K562 (cell line): ENCODE measurements around the gene TBXAS1. TPM values are rescaled to one million over a fixed set of nuclear protein-coding genes. Genes with fewer than 3 reads are reported as not detected.

Experiments
- CBX1 ChIP-seq: sonication (generic); IDR thresholded peaks from 2 replicates; pipeline ENCODE4 v1.6.1; 2016; ENCODE audit warnings: antibody characterized with exemption, low read depth, mild to moderate bottlenecking
- CREB3 ChIP-seq: fragments of 450-650 bp; conservative IDR thresholded peaks from 2 replicates; pipeline ENCODE4 v1.6.1; 2016; ENCODE audit warnings: missing genetic modification characterization, low read depth, mild to moderate bottlenecking, missing compliant biosample characterization, moderate library complexity
- DACH1 ChIP-seq: fragments of 450-650 bp; IDR thresholded peaks from 2 replicates; pipeline ENCODE4 v1.6.1; 2018; ENCODE audit not compliant: partially characterized antibody
- EHMT2 ChIP-seq: fragments of 450-650 bp; IDR thresholded peaks from 2 replicates; pipeline ENCODE4 v1.6.1; 2018; ENCODE audit warnings: antibody characterized with exemption
- FOS ChIP-seq: IDR thresholded peaks from 3 replicates; pipeline ENCODE4 v1.6.1; 2011; ENCODE audit not compliant: insufficient read length; ENCODE audit errors: extremely low read depth
- MGA ChIP-seq: fragments of 450-650 bp; IDR thresholded peaks from 2 replicates; pipeline ENCODE4 v1.6.1; 2016; ENCODE audit warnings: mild to moderate bottlenecking, moderate library complexity
- MYNN ChIP-seq, 2 experiments: sonication (generic); formaldehyde crosslinking in 1 of 2; IDR thresholded peaks; 2 replicates each; pipeline versions ENCODE4 v1.5.0 to v1.6.1; 2016 to 2020; ENCODE audit warnings: antibody characterized with exemption in 1 of 2, missing genetic modification reagents in 1 of 2
- NELFE ChIP-seq: IDR thresholded peaks from 2 replicates; pipeline ENCODE4 v1.6.1; 2011; ENCODE audit warnings: mild to moderate bottlenecking; ENCODE audit not compliant: insufficient read depth, insufficient read length
- NUFIP1 ChIP-seq: fragments of 450-650 bp; IDR thresholded peaks from 2 replicates; pipeline ENCODE4 v1.6.1; 2018; ENCODE audit not compliant: partially characterized antibody
- SMARCC2 ChIP-seq: fragments of 450-650 bp; IDR thresholded peaks from 2 replicates; pipeline ENCODE4 v1.6.1; 2017; ENCODE audit warnings: antibody characterized with exemption, moderate library complexity, mild to moderate bottlenecking, low read depth
- SRSF7 ChIP-seq: fragments of 200-400 bp; formaldehyde crosslinking; optimal IDR thresholded peaks from 2 replicates; pipeline ENCODE3; 2017; ENCODE audit warnings: mild to moderate bottlenecking, low read depth, low read length
- TAL1 ChIP-seq: fragments of 450-650 bp; IDR thresholded peaks from 2 replicates; pipeline ENCODE4 v1.6.1; 2016; ENCODE audit warnings: mild to moderate bottlenecking
- ZNF232 ChIP-seq: sonication (generic); formaldehyde crosslinking; IDR thresholded peaks from 2 replicates; pipeline ENCODE4 v1.8.0; 2022; ENCODE audit warnings: mild to moderate bottlenecking, missing genetic modification reagents
- ZNF324 ChIP-seq: fragments of 250-450 bp; sonication (Bioruptor Pico); IDR thresholded peaks from 2 replicates; pipeline ENCODE4 v1.4.0; 2020; ENCODE audit warnings: mild to moderate bottlenecking
- polyA plus RNA-seq, 8 experiments: library from polyadenylated mRNA; depleted of rRNA in 4 of 8; stranded (reverse) in 5 of 8; unstranded in 3 of 8; fragments of >200 nt; fragmentation: Nextera tagmentation in 2 of 8; fragmentation: Illumina TruSeq in 1 of 8; extraction: Ambion mirVana in 2 of 8; extraction: Trizol in 1 of 8; gene quantifications; 2 replicates each; pipeline versions ENCODE4 v1.2.1 to v1.2.3, GENCODE V29; 2011 to 2014; ENCODE audit warnings: inconsistent platforms in 1 of 8, missing spikeins in 1 of 8
- total RNA-seq, 7 experiments: library from RNA; depleted of rRNA in 6 of 7; stranded (reverse); fragments of >200 nt in 6 of 7; fragmentation: Illumina TruSeq in 2 of 7; extraction: Trizol in 2 of 7; gene quantifications; 2 replicates each; pipeline versions ENCODE4 v1.2.1 to v1.2.3, GENCODE V29; 2011 to 2021; ENCODE audit warnings: low replicate concordance in 1 of 7
- TF ChIP-seq, protein P1 (sequence below), 2 experiments: fragments of 450-650 bp in 1 of 2; sonication (generic) in 1 of 2; formaldehyde crosslinking; conservative IDR thresholded peaks; 2 replicates each; pipeline versions ENCODE4 v1.4.0 to v1.8.1; 2020 to 2022; ENCODE audit warnings: mild to moderate bottlenecking in 1 of 2, missing genetic modification reagents in 1 of 2

Gene TBXAS1
- total and polyA plus RNA-seq, 9 of the 15 experiments (the other 6 are each of a cell fraction or from before 2014, with no cell fraction given): 1.1 to 8.3 (median 1.9) TPM

DNA sequence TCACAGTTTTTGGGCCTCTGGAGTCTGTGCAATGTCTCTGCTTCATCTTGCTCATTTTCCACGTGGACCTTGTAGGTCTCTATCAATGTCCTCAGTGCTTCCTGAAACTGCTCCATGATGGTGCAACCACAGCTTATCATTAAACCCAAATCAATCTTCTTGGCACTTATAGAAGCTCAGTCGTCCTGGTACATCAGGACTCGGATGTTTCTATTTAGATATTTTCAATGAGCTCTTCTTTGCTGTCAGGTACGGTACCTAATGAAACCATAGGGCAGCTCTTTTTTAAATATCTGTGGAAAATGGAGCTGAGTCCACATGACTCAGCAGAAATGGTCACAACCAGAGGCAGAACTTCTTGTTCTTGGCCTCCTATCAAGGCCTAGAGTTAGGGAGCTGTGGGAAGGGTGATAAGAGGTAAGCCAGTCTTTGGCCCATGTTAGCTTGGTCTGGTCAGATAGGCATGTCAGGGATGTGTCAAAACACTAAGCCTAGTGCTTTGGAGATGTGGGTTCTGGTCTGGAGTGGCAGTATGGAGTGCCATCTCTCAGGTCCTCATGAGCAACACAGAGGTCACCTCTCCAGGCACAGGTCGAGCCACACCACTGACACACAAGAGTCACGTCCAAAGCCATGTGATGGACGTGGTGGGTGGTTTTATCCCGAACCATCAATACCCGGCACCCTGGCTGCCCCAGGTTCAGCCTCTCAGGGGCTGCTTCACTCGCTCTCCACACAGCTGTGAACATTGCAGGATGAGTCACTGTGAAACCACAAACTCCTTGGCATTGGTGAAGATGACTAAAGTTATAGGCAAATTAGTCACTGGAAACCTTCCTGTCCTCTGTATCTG is 87.0 kb downstream of the TBXAS1 start (continued):
- TF ChIP-seq MGA (peak; percentile 96), ZNF232 (CRISPR knock-in tag) (no peak), SRSF7 (no peak), SMARCC2 (peak; percentile 89), DACH1 (peak; percentile 86), NELFE (no peak), CREB3 (tag) (peak; percentile 95), CBX1 (no peak), TAL1 (peak; percentile 95), FOS (peak; percentile 74), MYNN (IDR thresholded peaks at IDR 0.05) (peak; percentile 92), MYNN (CRISPR knock-in tag; IDR thresholded peaks at IDR 0.05) (no peak), EHMT2 (peak; percentile 93), NUFIP1 (peak; percentile 86), ZNF324 (CRISPR knock-in tag) (peak; percentile 52; the same call in 1 of the 2 replicates)
- TF ChIP-seq, protein P1, sequence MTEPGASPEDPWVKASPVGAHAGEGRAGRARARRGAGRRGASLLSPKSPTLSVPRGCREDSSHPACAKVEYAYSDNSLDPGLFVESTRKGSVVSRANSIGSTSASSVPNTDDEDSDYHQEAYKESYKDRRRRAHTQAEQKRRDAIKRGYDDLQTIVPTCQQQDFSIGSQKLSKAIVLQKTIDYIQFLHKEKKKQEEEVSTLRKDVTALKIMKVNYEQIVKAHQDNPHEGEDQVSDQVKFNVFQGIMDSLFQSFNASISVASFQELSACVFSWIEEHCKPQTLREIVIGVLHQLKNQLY (CRISPR knock-in tag; conservative IDR thresholded peaks at IDR 0.05): no peak
